Prostate gland (tissue), 2 donors: ENCODE data around the gene SRBD1. TPM values are rescaled to one million over a fixed set of nuclear protein-coding genes. Genes with fewer than 3 reads are reported as not detected.

Experiments used
- DNase-seq: peaks from one replicate; pipeline ENCODE4 v3.0.0-alpha.2; 2019; ENCODE audit warnings: low spot score
- H3K27ac ChIP-seq, 2 donors: fragments of 200-600 bp; sonication (generic); 2 replicates each; pipeline ENCODE4 v1.5.1; 2017 to 2019
- H3K27me3 ChIP-seq: fragments of 200-600 bp; sonication (generic); replicated peaks from 2 replicates; pipeline ENCODE4 v1.5.1; 2019; ENCODE audit not compliant: insufficient read depth
- H3K36me3 ChIP-seq, 2 donors: fragments of 200-600 bp; sonication (generic); 1 replicate in 1 of 2; 2 replicates in 1 of 2; pipeline versions ENCODE4 v1.5.1 to v1.8.1; 2017 to 2019
- H3K4me1 ChIP-seq: fragments of 200-600 bp; sonication (generic); replicated peaks from 2 replicates; pipeline ENCODE4 v1.5.1; 2019
- H3K4me3 ChIP-seq, 2 donors: fragments of 200-600 bp; sonication (generic); 2 replicates each; pipeline ENCODE4 v1.5.1; 2017 to 2019
- H3K9me3 ChIP-seq: fragments of 200-600 bp; sonication (generic); 2 replicates; pipeline ENCODE4 v1.5.1; 2017
- CTCF ChIP-seq, 4 experiments: fragments of 200-600 bp in 2 of 4; fragments of 450-650 bp in 2 of 4; sonication (generic) in 2 of 4; IDR thresholded peaks; 1 replicate in 3 of 4; 2 replicates in 1 of 4; pipeline ENCODE4 v1.5.1; 2016 to 2019; ENCODE audit warnings: antibody characterized with exemption in 4 of 4, mild to moderate bottlenecking in 2 of 4, moderate library complexity in 2 of 4
- POLR2A ChIP-seq: fragments of 450-650 bp; IDR thresholded peaks from one replicate; pipeline ENCODE4 v1.6.1; 2016; ENCODE audit warnings: antibody characterized with exemption, mild to moderate bottlenecking
- POLR2AphosphoS5 ChIP-seq: sonication (generic); formaldehyde crosslinking; IDR thresholded peaks from one replicate; pipeline ENCODE4 v1.6.1; 2017; ENCODE audit warnings: antibody characterized with exemption
- WGBS: methylation state at CpG from one replicate; pipeline ENCODE4 v1.1.5; 2018; 5-methylcytosine and 5-hydroxymethylcytosine counted together
- intact Hi-C: fragments of 100-400 bp; cut with DNase I; formaldehyde crosslinking; loops from one replicate; pipeline ENCODE4 v1.14.2; 2022
- total RNA-seq, 2 donors: library from RNA; depleted of rRNA; stranded (reverse); fragments of >200 nt; gene quantifications; one replicate each; pipeline ENCODE4 v1.1.0, GENCODE V29; 2016

SRBD1 gene
- total RNA-seq, 2 donors from 2014 or later: 16.5 to 25.9 TPM

GRCh38 chr2:45498661-45499550, 112.2 kb downstream of the SRBD1 start:
- intact Hi-C loops: loop anchor here (10.0 kb wide), 1 partner anchor 334 kb away; no protein-coding TSS in a partner anchor
- Histone ChIP-seq H3K27me3 (no peaks in the 10 kb centered on the region), H3K4me3 (no peak overlapping the region), H3K9me3 (no peaks in the 10 kb centered on the region), H3K36me3 (no peaks in the 10 kb centered on the region), H3K4me1 (no peaks in the 10 kb centered on the region), H3K27ac (no peak overlapping the region)
- 94% methylated on average over 1 of the region's 1 CpG for WGBS
- TF ChIP-seq CTCF (IDR thresholded peaks at IDR 0.05) (no peak), POLR2A (no peak), POLR2AphosphoS5 (no peak)
- no peak for DNase-seq

GRCh38 chr2:45497355-45497754, 113.7 kb downstream of the SRBD1 start:
- no peak overlapping the region for H3K4me3 ChIP-seq
- H3K27ac ChIP-seq: no peak overlapping the region
- intact Hi-C loops: loop anchor here (10.0 kb wide), 1 partner anchor 333 kb away; no protein-coding TSS in a partner anchor
- no peak for TF ChIP-seq POLR2AphosphoS5
- no peak for TF ChIP-seq CTCF (IDR thresholded peaks at IDR 0.05)
- DNase-seq: no peak
- H3K4me1 ChIP-seq: no peaks in the 10 kb centered on the region
- no peaks in the 10 kb centered on the region for H3K36me3 ChIP-seq
- H3K27me3 ChIP-seq: no peaks in the 10 kb centered on the region
- H3K9me3 ChIP-seq: no peaks in the 10 kb centered on the region
- WGBS: 53% methylated on average over 2 of the region's 2 CpGs

GRCh38 chr2:45496869-45497268, 114.2 kb downstream of the SRBD1 start:
- no peak for DNase-seq
- no peak overlapping the region for H3K27ac ChIP-seq
- 47% methylated on average over 2 of the region's 2 CpGs for WGBS
- no peaks in the 10 kb centered on the region for H3K4me1 ChIP-seq
- no peaks in the 10 kb centered on the region for H3K36me3 ChIP-seq
- H3K9me3 ChIP-seq: no peaks in the 10 kb centered on the region
- no peaks in the 10 kb centered on the region for H3K27me3 ChIP-seq
- intact Hi-C loops: loop anchor here (10.0 kb wide), 1 partner anchor 332 kb away; no protein-coding TSS in a partner anchor
- H3K4me3 ChIP-seq: no peak overlapping the region
- TF ChIP-seq POLR2A (no peak), POLR2AphosphoS5 (no peak), CTCF (IDR thresholded peaks at IDR 0.05) (no peak)

- Histone ChIP-seq H3K27ac (no peak overlapping the region), H3K4me1 (no peaks in the 10 kb centered on the region), H3K36me3 (no peaks in the 10 kb centered on the region), H3K9me3 (no peaks in the 10 kb centered on the region), H3K4me3 (no peak overlapping the region), H3K27me3 (no peaks in the 10 kb centered on the region)
- intact Hi-C loops: loop anchor here (1.0 to 10.0 kb wide), 2 partner anchors 330 to 514 kb away; no protein-coding TSS in a partner anchor
- 38% methylated on average over 1 of the region's 1 CpG for WGBS
- DNase-seq: no peak
- TF ChIP-seq CTCF (IDR thresholded peaks at IDR 0.05): no peak
- TF ChIP-seq POLR2A: no peak
- TF ChIP-seq POLR2AphosphoS5: no peak
Measured at GRCh38 chr2:45494978-45495293, 116.1 kb downstream of the SRBD1 start.
